Ishikawa (cell line): ENCODE data around the gene PKLR.

ENCODE experiments used
- CEBPB ChIP-seq: IDR thresholded peaks from 2 replicates; pipeline ENCODE4 v1.6.1; 2012
- CREB1 ChIP-seq: IDR thresholded peaks from 2 replicates; pipeline ENCODE4 v1.6.1; 2012; ENCODE audit warnings: low read depth
- EGR1 ChIP-seq: IDR thresholded peaks from 2 replicates; pipeline ENCODE4 v1.6.1; 2012
- EP300 ChIP-seq: IDR thresholded peaks from 2 replicates; pipeline ENCODE4 v1.6.1; 2012; ENCODE audit warnings: borderline replicate concordance
- FOXM1 ChIP-seq: IDR thresholded peaks from 2 replicates; pipeline ENCODE4 v1.6.1; 2012; ENCODE audit warnings: low read depth, borderline replicate concordance
- NFIC ChIP-seq: IDR thresholded peaks from 2 replicates; pipeline ENCODE4 v1.6.1; 2012
- RAD21 ChIP-seq: IDR thresholded peaks from 2 replicates; pipeline ENCODE4 v1.6.1; 2012; ENCODE audit warnings: low read depth
- TAF1 ChIP-seq: IDR thresholded peaks from 2 replicates; pipeline ENCODE4 v1.6.1; 2012; ENCODE audit warnings: low read depth, mild to moderate bottlenecking
- TCF12 ChIP-seq: IDR thresholded peaks from 2 replicates; pipeline ENCODE4 v1.6.1; 2012; ENCODE audit warnings: low read depth
- TEAD4 ChIP-seq: IDR thresholded peaks from 2 replicates; pipeline ENCODE4 v1.6.1; 2012
- YY1 ChIP-seq: IDR thresholded peaks from 2 replicates; pipeline ENCODE4 v1.6.1; 2012; ENCODE audit warnings: low read depth
- ZBTB7A ChIP-seq: IDR thresholded peaks from 2 replicates; pipeline ENCODE4 v1.6.1; 2012; ENCODE audit warnings: low read depth
- TF ChIP-seq, protein P1 (sequence below): IDR thresholded peaks from 2 replicates; pipeline ENCODE4 v1.6.1; 2012
- TF ChIP-seq, protein P2 (sequence below): IDR thresholded peaks from 2 replicates; pipeline ENCODE4 v1.6.1; 2012
- TF ChIP-seq, protein P3 (sequence below): IDR thresholded peaks from 2 replicates; pipeline ENCODE4 v1.6.1; 2012; ENCODE audit warnings: low read depth, mild to moderate bottlenecking

Gene PKLR

DNA sequence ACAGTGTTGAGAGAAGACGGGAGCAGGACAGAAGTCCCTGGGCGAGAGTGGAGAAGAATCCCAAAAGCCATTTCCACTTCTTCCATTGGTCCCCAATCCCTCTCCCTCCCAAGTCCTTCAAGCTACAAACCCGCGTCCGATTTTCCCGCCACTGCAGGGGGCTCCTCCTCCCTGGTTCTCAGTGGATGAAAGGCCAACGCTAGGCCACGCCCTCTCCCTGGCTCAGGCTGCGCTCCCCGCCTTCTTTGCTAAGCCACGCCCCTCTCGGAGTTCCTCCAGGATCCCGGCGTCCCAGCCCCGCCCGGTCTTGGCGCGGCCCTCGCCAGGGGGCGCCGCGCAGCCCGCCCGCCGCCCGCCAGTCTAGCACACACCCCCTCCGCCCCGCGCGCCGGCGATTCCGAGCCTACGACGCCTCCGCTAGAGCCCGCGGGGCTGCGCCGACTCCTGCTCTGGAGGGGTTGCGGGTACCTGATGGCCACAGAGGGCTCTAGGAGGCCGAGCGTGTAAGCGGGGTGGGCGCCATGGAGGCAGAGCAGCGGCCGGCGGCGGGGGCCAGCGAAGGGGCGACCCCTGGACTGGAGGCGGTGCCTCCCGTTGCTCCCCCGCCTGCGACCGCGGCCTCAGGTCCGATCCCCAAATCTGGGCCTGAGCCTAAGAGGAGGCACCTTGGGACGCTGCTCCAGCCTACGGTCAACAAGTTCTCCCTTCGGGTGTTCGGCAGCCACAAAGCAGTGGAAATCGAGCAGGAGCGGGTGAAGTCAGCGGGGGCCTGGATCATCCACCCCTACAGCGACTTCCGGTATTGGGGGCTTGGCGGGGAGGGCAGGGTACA is 24.0 kb downstream of the PKLR start, which contains the start of gene HCN3:
Gene HCN3, plus strand, starts transcription at position 394 of the 832 bp plus-strand sequence. Its CDS starts 128 bp downstream, at position 522.
- TF ChIP-seq NFIC (no peak; the same call in 1 of the 2 replicates), EP300 (no peak), CEBPB (no peak), TAF1 (no peak), EGR1 (peak; percentile 38; the same call in 1 of the 2 replicates), FOXM1 (no peak), TEAD4 (no peak), ZBTB7A (peak; percentile 49; the same call in 1 of the 2 replicates), RAD21 (no peak; the same call in 1 of the 2 replicates), YY1 (no peak), TCF12 (no peak), CREB1 (no peak)
- TF ChIP-seq, protein P1, sequence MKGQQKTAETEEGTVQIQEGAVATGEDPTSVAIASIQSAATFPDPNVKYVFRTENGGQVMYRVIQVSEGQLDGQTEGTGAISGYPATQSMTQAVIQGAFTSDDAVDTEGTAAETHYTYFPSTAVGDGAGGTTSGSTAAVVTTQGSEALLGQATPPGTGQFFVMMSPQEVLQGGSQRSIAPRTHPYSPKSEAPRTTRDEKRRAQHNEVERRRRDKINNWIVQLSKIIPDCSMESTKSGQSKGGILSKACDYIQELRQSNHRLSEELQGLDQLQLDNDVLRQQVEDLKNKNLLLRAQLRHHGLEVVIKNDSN = no peak
- TF ChIP-seq, protein P2, sequence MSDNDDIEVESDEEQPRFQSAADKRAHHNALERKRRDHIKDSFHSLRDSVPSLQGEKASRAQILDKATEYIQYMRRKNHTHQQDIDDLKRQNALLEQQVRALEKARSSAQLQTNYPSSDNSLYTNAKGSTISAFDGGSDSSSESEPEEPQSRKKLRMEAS = peak; percentile 94
- TF ChIP-seq, protein P3, sequence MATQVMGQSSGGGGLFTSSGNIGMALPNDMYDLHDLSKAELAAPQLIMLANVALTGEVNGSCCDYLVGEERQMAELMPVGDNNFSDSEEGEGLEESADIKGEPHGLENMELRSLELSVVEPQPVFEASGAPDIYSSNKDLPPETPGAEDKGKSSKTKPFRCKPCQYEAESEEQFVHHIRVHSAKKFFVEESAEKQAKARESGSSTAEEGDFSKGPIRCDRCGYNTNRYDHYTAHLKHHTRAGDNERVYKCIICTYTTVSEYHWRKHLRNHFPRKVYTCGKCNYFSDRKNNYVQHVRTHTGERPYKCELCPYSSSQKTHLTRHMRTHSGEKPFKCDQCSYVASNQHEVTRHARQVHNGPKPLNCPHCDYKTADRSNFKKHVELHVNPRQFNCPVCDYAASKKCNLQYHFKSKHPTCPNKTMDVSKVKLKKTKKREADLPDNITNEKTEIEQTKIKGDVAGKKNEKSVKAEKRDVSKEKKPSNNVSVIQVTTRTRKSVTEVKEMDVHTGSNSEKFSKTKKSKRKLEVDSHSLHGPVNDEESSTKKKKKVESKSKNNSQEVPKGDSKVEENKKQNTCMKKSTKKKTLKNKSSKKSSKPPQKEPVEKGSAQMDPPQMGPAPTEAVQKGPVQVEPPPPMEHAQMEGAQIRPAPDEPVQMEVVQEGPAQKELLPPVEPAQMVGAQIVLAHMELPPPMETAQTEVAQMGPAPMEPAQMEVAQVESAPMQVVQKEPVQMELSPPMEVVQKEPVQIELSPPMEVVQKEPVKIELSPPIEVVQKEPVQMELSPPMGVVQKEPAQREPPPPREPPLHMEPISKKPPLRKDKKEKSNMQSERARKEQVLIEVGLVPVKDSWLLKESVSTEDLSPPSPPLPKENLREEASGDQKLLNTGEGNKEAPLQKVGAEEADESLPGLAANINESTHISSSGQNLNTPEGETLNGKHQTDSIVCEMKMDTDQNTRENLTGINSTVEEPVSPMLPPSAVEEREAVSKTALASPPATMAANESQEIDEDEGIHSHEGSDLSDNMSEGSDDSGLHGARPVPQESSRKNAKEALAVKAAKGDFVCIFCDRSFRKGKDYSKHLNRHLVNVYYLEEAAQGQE = no peak

DNA sequence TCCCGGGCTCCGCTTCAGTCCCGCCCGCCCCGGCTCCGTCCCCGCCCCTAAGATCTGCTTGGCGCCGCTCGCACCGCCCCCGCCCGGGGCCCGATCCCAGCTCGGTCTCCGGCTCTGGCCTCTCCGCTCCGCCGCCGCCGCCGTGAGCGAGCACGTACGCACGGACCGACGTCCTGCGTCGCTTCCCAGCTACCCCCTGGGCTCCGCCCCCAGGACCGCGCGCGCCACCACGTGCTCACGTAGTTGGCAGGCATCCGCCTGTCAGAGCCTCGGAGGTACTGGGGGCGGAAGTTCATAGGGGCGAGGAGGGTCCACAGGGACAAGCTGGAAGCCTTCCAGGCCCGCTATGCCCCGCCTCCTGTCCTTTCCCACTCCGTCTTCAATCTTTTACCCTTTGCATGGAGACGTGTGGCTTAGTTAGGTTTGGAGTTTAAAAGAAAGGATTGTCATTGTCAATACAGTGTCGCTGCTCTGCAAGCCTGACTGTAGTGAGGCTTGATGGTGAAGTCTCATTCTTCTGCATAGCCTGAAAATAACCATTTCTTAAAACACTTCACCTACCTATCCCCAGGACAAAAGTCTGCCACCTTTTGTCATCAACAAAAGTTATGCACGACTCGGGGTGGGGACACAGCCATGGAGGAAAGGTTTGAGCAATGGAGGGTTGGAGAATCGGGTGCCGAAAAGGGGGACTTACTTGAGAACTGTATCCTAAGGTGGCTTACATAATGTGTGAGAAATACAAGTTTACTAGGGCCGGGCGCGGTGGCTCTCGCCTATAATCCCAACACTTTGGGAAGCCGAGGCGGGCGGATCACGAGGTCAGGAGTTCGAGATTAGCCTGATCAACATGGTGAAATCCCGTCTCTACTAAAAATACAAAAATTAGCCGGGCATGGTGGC is 27.6 kb downstream of the PKLR start, which contains the start of gene CLK2:
Gene CLK2, minus strand, starts transcription at position 162 of the 903 bp plus-strand sequence. CDS start 2,527 bp downstream, outside the sequence.
- TF ChIP-seq ZBTB7A = peak; percentile 86; the same call in 1 of the 2 replicates
- peak; percentile 92 for TF ChIP-seq TAF1
- TF ChIP-seq CREB1 = no peak; the same call in 1 of the 2 replicates
- no peak for TF ChIP-seq RAD21
- peak; percentile 53; the same call in 1 of the 2 replicates for TF ChIP-seq EGR1
- TF ChIP-seq, protein P2 = peak; percentile 98
- TF ChIP-seq, protein P1 = peak; percentile 97
- peak; percentile 79 for TF ChIP-seq NFIC
- peak; percentile 26; the same call in 1 of the 2 replicates for TF ChIP-seq TCF12

DNA sequence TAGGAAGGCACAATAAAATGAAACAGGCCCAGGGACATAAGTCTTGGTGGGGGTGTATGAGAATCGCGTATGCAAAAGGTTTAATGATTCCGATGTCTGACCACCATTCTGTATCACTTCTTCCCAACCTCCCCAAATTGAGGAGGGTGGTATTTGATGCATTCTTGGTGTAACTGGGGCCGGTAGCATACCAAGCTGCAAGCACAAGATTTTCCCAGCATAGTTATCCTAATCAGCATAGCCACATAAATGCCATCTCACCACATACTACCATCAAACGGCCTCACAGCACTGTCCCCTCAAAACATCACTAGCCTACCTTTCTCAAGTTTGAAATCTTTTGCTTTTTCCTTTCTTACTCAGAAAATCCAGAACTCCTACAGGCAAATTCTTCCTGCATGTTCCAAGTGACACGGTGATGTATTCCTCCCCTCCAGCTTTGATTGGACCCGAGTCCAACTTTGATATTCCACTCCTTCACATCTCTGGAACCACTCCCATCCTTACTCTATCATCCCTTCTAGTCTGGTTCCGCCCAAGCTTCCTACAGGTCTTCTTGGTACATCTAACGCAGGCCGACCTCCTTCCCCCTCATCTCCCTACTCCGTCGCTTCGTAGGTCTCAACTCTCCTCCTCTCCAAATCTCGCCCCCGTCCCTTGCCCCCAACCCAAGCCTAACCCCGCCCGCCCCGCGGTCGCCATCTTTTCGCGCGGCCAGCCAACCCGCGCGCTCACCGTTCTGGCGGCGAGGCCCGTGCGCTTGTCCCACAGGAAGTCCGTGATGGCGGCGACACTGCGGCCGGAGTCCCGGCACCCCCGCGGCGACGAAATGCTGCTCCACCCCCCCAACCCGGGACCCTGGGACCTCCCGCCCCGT is 28.5 kb downstream of the PKLR start:
- no peak for TF ChIP-seq RAD21
- TF ChIP-seq EP300 = 0 out of 2 replicates have a peak, but pooled peaks have one; percentile 9
- TF ChIP-seq YY1 = peak; percentile 90

DNA sequence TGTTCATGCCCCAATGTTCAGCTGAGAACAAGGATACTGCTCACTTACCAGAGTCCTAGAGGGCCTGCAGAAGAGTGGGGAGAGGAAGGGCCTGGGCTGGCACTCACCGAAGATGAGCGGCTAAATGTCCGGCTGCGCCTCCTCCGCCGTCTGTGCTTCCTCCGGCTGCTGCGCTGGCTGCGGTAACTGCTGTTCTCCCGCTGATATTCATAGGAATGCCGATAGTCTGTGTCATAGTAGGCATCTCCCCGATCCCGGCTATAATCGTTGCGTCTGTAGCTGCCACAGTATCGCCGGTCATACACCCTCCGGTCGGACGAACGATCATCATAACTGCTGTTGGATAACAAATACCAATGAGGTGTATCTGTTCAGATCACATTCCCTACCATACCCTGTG is 31.9 kb downstream of the PKLR start:
- TF ChIP-seq EGR1 (no peak), ZBTB7A (no peak), CREB1 (no peak), TEAD4 (no peak), TCF12 (no peak), FOXM1 (no peak), EP300 (no peak), NFIC (no peak), CEBPB (no peak), YY1 (no peak), TAF1 (no peak), RAD21 (no peak)
- TF ChIP-seq, protein P3 = no peak
- TF ChIP-seq, protein P1 = no peak
